Loucy (cell line): ENCODE measurements around the gene OR8K3.

Source experiments
- H2AFZ ChIP-seq: fragments of 200-600 bp; sonication (generic); 2 replicates; pipeline ENCODE4 v1.6.0; 2016; ENCODE audit warnings: antibody characterized with exemption, mild to moderate bottlenecking, low read length, moderate library complexity
- H3F3A ChIP-seq: fragments of 200-600 bp; 2 replicates; pipeline ENCODE4 v1.6.0; 2016; ENCODE audit warnings: antibody characterized with exemption, low read depth, mild to moderate bottlenecking
- H3K27me3 ChIP-seq: fragments of 200-600 bp; sonication (generic); 2 replicates; pipeline ENCODE4 v1.6.1; 2014; ENCODE audit warnings: low read length, mild to moderate bottlenecking; ENCODE audit not compliant: insufficient read depth, poor library complexity, severe bottlenecking
- H3K36me3 ChIP-seq: fragments of 200-600 bp; sonication (generic); 2 replicates; pipeline ENCODE4 v1.6.1; 2016; ENCODE audit warnings: low read length; ENCODE audit not compliant: insufficient read depth
- H3K4me1 ChIP-seq: fragments of 200-600 bp; sonication (generic); 2 replicates; pipeline ENCODE4 v1.5.1; 2014; ENCODE audit warnings: low read length, mild to moderate bottlenecking; ENCODE audit not compliant: insufficient read depth, poor library complexity, severe bottlenecking
- H3K4me2 ChIP-seq: fragments of 200-600 bp; sonication (generic); 2 replicates; pipeline ENCODE4 v1.6.0; 2014; ENCODE audit warnings: antibody characterized with exemption, low read length, low read depth, mild to moderate bottlenecking; ENCODE audit not compliant: poor library complexity, severe bottlenecking
- H3K4me3 ChIP-seq: fragments of 200-600 bp; sonication (generic); 2 replicates; pipeline ENCODE4 v1.5.1; 2014; ENCODE audit warnings: low read length, mild to moderate bottlenecking, mixed read lengths; ENCODE audit not compliant: poor library complexity, severe bottlenecking
- H3K79me2 ChIP-seq: fragments of 200-600 bp; sonication (generic); 2 replicates; pipeline ENCODE4 v1.6.1; 2014; ENCODE audit warnings: low read length; ENCODE audit not compliant: insufficient read depth
- H3K9ac ChIP-seq: fragments of 200-600 bp; sonication (generic); 2 replicates; pipeline ENCODE4 v1.6.0; 2014; ENCODE audit warnings: mild to moderate bottlenecking, low read depth, low read length, moderate library complexity; ENCODE audit not compliant: poor library complexity, severe bottlenecking
- H3K9me2 ChIP-seq: fragments of 200-600 bp; sonication (generic); replicated peaks from 2 replicates; pipeline ENCODE4 v1.6.1; 2016; ENCODE audit warnings: low read depth, low read length, mixed read lengths
- H3K9me3 ChIP-seq: fragments of 200-600 bp; sonication (generic); 2 replicates; pipeline ENCODE4 v1.6.1; 2014; ENCODE audit warnings: mild to moderate bottlenecking, antibody characterized with exemption, low read length, low read depth; ENCODE audit not compliant: insufficient read depth
- H4K20me1 ChIP-seq: fragments of 200-600 bp; sonication (generic); 2 replicates; pipeline ENCODE4 v1.6.0; 2014; ENCODE audit warnings: antibody characterized with exemption, low read length, mild to moderate bottlenecking; ENCODE audit not compliant: insufficient read depth, poor library complexity, severe bottlenecking
- CTCF ChIP-seq: fragments of 200-600 bp; sonication (generic); conservative IDR thresholded peaks from 2 replicates; pipeline ENCODE4 v1.5.1; 2014; ENCODE audit warnings: mild to moderate bottlenecking, antibody characterized with exemption, low read length
- EZH2phosphoT487 ChIP-seq: fragments of 200-600 bp; IDR thresholded peaks from 2 replicates; pipeline ENCODE4 v1.6.1; 2018; ENCODE audit warnings: antibody characterized with exemption, mild to moderate bottlenecking, moderate library complexity, borderline replicate concordance

Gene OR8K3

GRCh38 chr11:56314844-56315243 is at the start of gene OR8K3:
Gene OR8K3, plus strand, starts transcription at chr11:56315144. Its CDS starts 3,163 bp downstream, at chr11:56318307.
- Histone ChIP-seq H3K9me3 (no peaks in the 10 kb centered on the region), H3K27me3 (no peaks in the 10 kb centered on the region), H3K4me3 (no peak within 1 kb of the TSS), H2AFZ (no peak within 1 kb of the TSS), H4K20me1 (no peaks in the 10 kb centered on the region), H3K4me1 (no peaks in the 10 kb centered on the region), H3K79me2 (no peaks in the 10 kb centered on the region), H3F3A (no peaks in the 10 kb centered on the region), H3K9ac (no peak within 1 kb of the TSS), H3K36me3 (no peaks in the 10 kb centered on the region), H3K9me2 (no peaks in the 10 kb centered on the region), H3K4me2 (no peak within 1 kb of the TSS)
- TF ChIP-seq CTCF = no peak
- no peak for TF ChIP-seq EZH2phosphoT487

GRCh38 chr11:56271092-56271491 is 43.9 kb upstream of the OR8K3 start:
- Histone ChIP-seq H3K4me3 (no peak overlapping the region), H3K27me3 (no peaks in the 10 kb centered on the region), H3K4me2 (no peak overlapping the region), H2AFZ (no peak overlapping the region), H3K9me2 (no peaks in the 10 kb centered on the region), H3K9me3 (no peaks in the 10 kb centered on the region), H3F3A (no peaks in the 10 kb centered on the region), H4K20me1 (no peaks in the 10 kb centered on the region), H3K9ac (no peak overlapping the region), H3K79me2 (no peaks in the 10 kb centered on the region), H3K4me1 (no peaks in the 10 kb centered on the region), H3K36me3 (no peaks in the 10 kb centered on the region)
- no peak for TF ChIP-seq CTCF
- TF ChIP-seq EZH2phosphoT487 = no peak

- no peaks in the 10 kb centered on the region for H3K9me3 ChIP-seq
- H3K79me2 ChIP-seq = no peaks in the 10 kb centered on the region
- no peak within 1 kb of the TSS for H3K9ac ChIP-seq
- no peak within 1 kb of the TSS for H2AFZ ChIP-seq
- H3K27me3 ChIP-seq = no peaks in the 10 kb centered on the region
- H3K4me2 ChIP-seq = no peak within 1 kb of the TSS
- H3K36me3 ChIP-seq = no peaks in the 10 kb centered on the region
- no peak for TF ChIP-seq CTCF
- TF ChIP-seq EZH2phosphoT487 = no peak
- no peak within 1 kb of the TSS for H3K4me3 ChIP-seq
- no peaks in the 10 kb centered on the region for H3F3A ChIP-seq
- no peaks in the 10 kb centered on the region for H3K9me2 ChIP-seq
- no peaks in the 10 kb centered on the region for H3K4me1 ChIP-seq
- H4K20me1 ChIP-seq = no peaks in the 10 kb centered on the region
Observed at GRCh38 chr11:56273854-56274253, 41.1 kb upstream of the OR8K3 start, which contains the start of gene OR5T1. Gene OR5T1, plus strand, starts transcription at chr11:56274154. Its CDS starts 1,485 bp downstream, at chr11:56275639.
